ENCODE measurements around the gene EDRF1.

EDRF1 gene

DNA sequence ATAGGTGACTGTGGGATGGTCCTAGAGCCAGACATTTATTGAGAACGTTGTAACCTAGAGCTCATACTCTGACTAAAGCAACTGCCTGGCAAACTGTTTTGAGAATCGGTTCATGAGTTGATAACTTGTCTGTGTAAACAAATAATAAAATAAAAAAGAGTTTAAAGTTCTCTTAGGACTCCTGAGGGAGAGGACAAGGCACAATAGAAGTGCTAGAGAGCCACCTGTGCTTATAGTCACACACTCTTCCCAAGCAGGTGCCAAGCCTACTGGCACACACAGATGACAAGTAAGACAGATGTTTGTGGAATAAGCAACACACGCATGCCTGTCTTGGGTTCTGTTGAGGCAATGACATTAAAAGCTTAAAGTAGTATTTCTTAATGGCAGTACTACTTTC lies 7.9 kb downstream of the EDRF1 start:
- no peak overlapping the region for H2BK15ac ChIP-seq (replicated peaks; ENCODE audit: low read depth)
- DNase-seq = no peak
- H3K27ac ChIP-seq (ENCODE audit: low read depth, low read length) = no peak overlapping the region
- H2BK120ac ChIP-seq (ENCODE audit: low read depth, low read length) = no peak overlapping the region
- H3K23ac ChIP-seq (ENCODE audit: low read length) = no peak overlapping the region
- H2BK5ac ChIP-seq (ENCODE audit: low read length) = no peak overlapping the region
- H3K4me3 ChIP-seq (ENCODE audit: low read length) = no peak overlapping the region
- H4K8ac ChIP-seq (ENCODE audit: low read depth, low read length) = no peak overlapping the region
- no peak overlapping the region for H3K4me2 ChIP-seq (ENCODE audit: low read length)
- peaks cover 8% of the 10 kb centered on the region for H3K36me3 ChIP-seq (ENCODE audit: control insufficient read depth, insufficient read depth, low read length)
- no peak overlapping the region for H3K9ac ChIP-seq (ENCODE audit: low read length)
- H3K18ac ChIP-seq (ENCODE audit: low read length) = no peak overlapping the region
- H3K56ac ChIP-seq (ENCODE audit: low read length) = no peak overlapping the region
- H3K4me1 ChIP-seq (ENCODE audit: control insufficient read depth, low read depth, low read length) = no peaks in the 10 kb centered on the region
- H3K27me3 ChIP-seq (ENCODE audit: insufficient read depth, low read length, poor library complexity) = no peaks in the 10 kb centered on the region
- H4K5ac ChIP-seq (ENCODE audit: low read length) = no peak overlapping the region
- H2AK5ac ChIP-seq (ENCODE audit: low read length) = no peak overlapping the region
- no CpG with 5 or more reads among the region's 3 CpGs for WGBS (ENCODE audit: extremely low coverage, insufficient coverage, low lambda C conversion rate)
- H3K79me1 ChIP-seq (ENCODE audit: low read length) = no peaks in the 10 kb centered on the region
- H3K4ac ChIP-seq (ENCODE audit: low read depth, low read length) = no peak overlapping the region
- no peaks in the 10 kb centered on the region for H3K79me2 ChIP-seq (ENCODE audit: control insufficient read depth, insufficient read depth, low read length)

DNA sequence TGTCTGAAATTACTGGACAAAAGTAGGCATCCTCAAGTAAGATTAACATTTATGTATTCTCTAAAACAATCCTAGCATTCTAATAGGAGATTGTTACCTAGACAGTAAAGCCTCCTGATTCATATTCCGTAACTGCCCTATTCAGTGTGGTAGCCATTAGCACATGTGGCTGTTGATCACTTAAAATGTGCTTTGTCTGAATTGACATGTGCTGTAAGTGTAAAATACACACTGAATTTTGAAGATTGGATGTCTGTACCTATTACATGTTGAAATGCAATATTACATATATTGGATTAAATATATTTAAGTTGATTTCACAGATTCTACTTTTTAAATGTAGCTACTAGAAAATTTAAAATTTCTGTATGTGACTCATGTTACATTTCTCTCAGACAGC lies 14.6 kb downstream of the EDRF1 start:
- no peak overlapping the region for H3K23ac ChIP-seq (ENCODE audit: low read length)
- H3K79me2 ChIP-seq (ENCODE audit: control insufficient read depth, insufficient read depth, low read length) = no peaks in the 10 kb centered on the region
- H3K4me1 ChIP-seq (ENCODE audit: control insufficient read depth, low read depth, low read length) = no peaks in the 10 kb centered on the region
- no peak overlapping the region for H4K5ac ChIP-seq (ENCODE audit: low read length)
- H4K8ac ChIP-seq (ENCODE audit: low read depth, low read length) = no peak overlapping the region
- H2BK15ac ChIP-seq (replicated peaks; ENCODE audit: low read depth) = no peak overlapping the region
- DNase-seq = no peak
- no peak overlapping the region for H3K4ac ChIP-seq (ENCODE audit: low read depth, low read length)
- no peak overlapping the region for H2BK120ac ChIP-seq (ENCODE audit: low read depth, low read length)
- H3K36me3 ChIP-seq (ENCODE audit: control insufficient read depth, insufficient read depth, low read length) = peaks cover 4% of the 10 kb centered on the region
- no CpG with 5 or more reads among the region's 1 CpG for WGBS (ENCODE audit: extremely low coverage, insufficient coverage, low lambda C conversion rate)
- no peak overlapping the region for H3K18ac ChIP-seq (ENCODE audit: low read length)
- H2BK5ac ChIP-seq (ENCODE audit: low read length) = no peak overlapping the region
- H3K56ac ChIP-seq (ENCODE audit: low read length) = no peak overlapping the region
- no peaks in the 10 kb centered on the region for H3K27me3 ChIP-seq (ENCODE audit: insufficient read depth, low read length, poor library complexity)
- no peak overlapping the region for H3K27ac ChIP-seq (ENCODE audit: low read depth, low read length)
- H2AK5ac ChIP-seq (ENCODE audit: low read length) = no peak overlapping the region
- no peak overlapping the region for H3K4me2 ChIP-seq (ENCODE audit: low read length)
- H3K79me1 ChIP-seq (ENCODE audit: low read length) = no peaks in the 10 kb centered on the region
- no peak overlapping the region for H3K9ac ChIP-seq (ENCODE audit: low read length)
- no peak overlapping the region for H3K4me3 ChIP-seq (ENCODE audit: low read length)

DNA sequence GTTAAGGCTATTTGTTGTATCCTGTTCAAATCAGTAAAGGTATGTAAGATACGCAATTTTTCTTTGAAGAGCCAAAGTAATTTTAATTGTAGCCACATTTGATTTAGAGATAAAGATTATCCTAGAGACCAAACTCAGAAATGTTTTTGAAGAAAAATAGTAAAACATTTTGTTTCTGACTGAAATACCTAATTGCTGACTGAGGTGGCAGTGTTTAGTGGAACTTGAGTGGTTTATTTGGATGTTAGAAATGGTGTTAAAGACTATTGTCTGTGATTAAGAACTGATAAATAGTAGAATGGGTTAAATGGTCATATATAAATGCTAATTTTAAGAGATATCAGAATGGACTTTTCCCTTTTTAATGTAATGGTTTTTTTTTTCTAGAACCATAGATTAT lies 15.3 kb downstream of the EDRF1 start:
- H2BK5ac ChIP-seq (ENCODE audit: low read length) = no peak overlapping the region
- DNase-seq = no peak
- no peaks in the 10 kb centered on the region for H3K27me3 ChIP-seq (ENCODE audit: insufficient read depth, low read length, poor library complexity)
- H3K9ac ChIP-seq (ENCODE audit: low read length) = no peak overlapping the region
- no peaks in the 10 kb centered on the region for H3K79me2 ChIP-seq (ENCODE audit: control insufficient read depth, insufficient read depth, low read length)
- H2BK15ac ChIP-seq (replicated peaks; ENCODE audit: low read depth) = no peak overlapping the region
- no peak overlapping the region for H3K4me2 ChIP-seq (ENCODE audit: low read length)
- H3K18ac ChIP-seq (ENCODE audit: low read length) = no peak overlapping the region
- no peak overlapping the region for H3K23ac ChIP-seq (ENCODE audit: low read length)
- no peaks in the 10 kb centered on the region for H3K4me1 ChIP-seq (ENCODE audit: control insufficient read depth, low read depth, low read length)
- no peak overlapping the region for H2BK120ac ChIP-seq (ENCODE audit: low read depth, low read length)
- no peak overlapping the region for H4K5ac ChIP-seq (ENCODE audit: low read length)
- no peak overlapping the region for H3K27ac ChIP-seq (ENCODE audit: low read depth, low read length)
- H3K4me3 ChIP-seq (ENCODE audit: low read length) = no peak overlapping the region
- peaks cover 6% of the 10 kb centered on the region for H3K36me3 ChIP-seq (ENCODE audit: control insufficient read depth, insufficient read depth, low read length)
- no peak overlapping the region for H2AK5ac ChIP-seq (ENCODE audit: low read length)
- no peak overlapping the region for H3K4ac ChIP-seq (ENCODE audit: low read depth, low read length)
- no peak overlapping the region for H3K56ac ChIP-seq (ENCODE audit: low read length)
- no peak overlapping the region for H4K8ac ChIP-seq (ENCODE audit: low read depth, low read length)
- no peaks in the 10 kb centered on the region for H3K79me1 ChIP-seq (ENCODE audit: low read length)
- no CpG with 5 or more reads among the region's 1 CpG for whole genome bisulfite sequencing (ENCODE audit: extremely low coverage, insufficient coverage, low lambda C conversion rate)

DNA sequence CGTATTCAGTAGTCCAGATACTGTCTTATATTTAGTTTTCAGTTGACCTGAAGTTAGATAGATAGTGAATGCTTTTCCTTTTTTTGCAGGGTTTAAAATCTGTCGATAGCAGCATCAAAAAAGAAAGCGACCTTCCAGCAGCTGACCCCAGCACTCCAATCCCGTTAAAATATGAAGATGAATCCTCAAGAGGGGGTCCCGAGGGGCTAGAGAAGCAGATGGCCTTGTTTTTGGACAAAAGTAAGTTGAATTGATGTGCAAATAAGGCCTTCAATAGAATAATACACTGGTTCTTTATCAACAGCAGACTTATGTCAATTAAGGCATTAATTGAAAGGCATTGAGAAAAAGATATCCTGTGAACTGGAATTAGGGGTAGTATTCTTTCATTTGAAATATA lies 18.7 kb downstream of the EDRF1 start:
- Histone ChIP-seq H3K18ac (ENCODE audit: low read length) (no peak overlapping the region), H3K79me2 (ENCODE audit: control insufficient read depth, insufficient read depth, low read length) (no peaks in the 10 kb centered on the region), H3K79me1 (ENCODE audit: low read length) (no peaks in the 10 kb centered on the region), H2BK5ac (ENCODE audit: low read length) (no peak overlapping the region), H2AK5ac (ENCODE audit: low read length) (no peak overlapping the region), H2BK15ac (replicated peaks; ENCODE audit: low read depth) (no peak overlapping the region), H3K27me3 (ENCODE audit: insufficient read depth, low read length, poor library complexity) (no peaks in the 10 kb centered on the region), H3K9ac (ENCODE audit: low read length) (no peak overlapping the region), H3K56ac (ENCODE audit: low read length) (no peak overlapping the region), H3K36me3 (ENCODE audit: control insufficient read depth, insufficient read depth, low read length) (peaks cover 5% of the 10 kb centered on the region), H3K4me2 (ENCODE audit: low read length) (no peak overlapping the region), H4K8ac (ENCODE audit: low read depth, low read length) (no peak overlapping the region), H2BK120ac (ENCODE audit: low read depth, low read length) (no peak overlapping the region), H3K4ac (ENCODE audit: low read depth, low read length) (no peak overlapping the region), H3K23ac (ENCODE audit: low read length) (no peak overlapping the region), H3K4me3 (ENCODE audit: low read length) (no peak overlapping the region), H3K27ac (ENCODE audit: low read depth, low read length) (no peak overlapping the region), H4K5ac (ENCODE audit: low read length) (no peak overlapping the region), H3K4me1 (ENCODE audit: control insufficient read depth, low read depth, low read length) (no peaks in the 10 kb centered on the region)
- no peak for DNase-seq
- no CpG with 5 or more reads among the region's 5 CpGs for WGBS (ENCODE audit: extremely low coverage, insufficient coverage, low lambda C conversion rate)

DNA sequence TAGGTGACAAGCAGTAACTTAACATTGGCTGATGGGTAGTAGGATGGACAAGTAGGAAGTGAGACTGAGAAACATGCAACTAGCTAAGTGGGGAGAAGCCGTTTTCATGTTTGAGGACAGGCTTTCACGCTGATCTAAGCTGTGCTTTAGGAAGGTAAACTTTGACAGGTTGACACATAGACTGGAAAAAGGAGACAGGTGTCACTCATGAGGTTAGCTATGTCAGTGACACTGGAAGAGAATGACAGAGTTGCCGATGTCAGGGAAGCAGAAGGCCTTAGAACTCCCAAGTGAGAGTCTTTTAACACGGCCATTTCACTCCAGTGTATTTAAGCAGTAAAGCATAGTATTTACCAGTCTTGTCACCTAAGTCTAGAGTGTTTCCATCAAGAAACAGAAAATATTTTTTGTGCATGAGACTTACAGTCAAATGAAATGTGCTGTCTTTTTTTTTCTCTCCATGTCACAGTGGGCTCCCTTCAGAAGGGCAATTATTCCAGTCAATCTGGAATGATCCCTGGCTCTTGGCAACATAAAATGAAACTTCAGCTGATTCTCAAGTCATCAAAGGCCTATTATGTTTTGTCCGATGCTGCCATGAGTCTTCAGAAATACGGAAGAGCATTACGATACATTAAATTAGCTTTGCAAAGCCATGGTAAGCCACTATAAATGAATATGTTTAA lies 20.6 kb downstream of the EDRF1 start:
- H3K4ac ChIP-seq (ENCODE audit: low read depth, low read length) = no peak overlapping the region
- no peak overlapping the region for H3K9ac ChIP-seq (ENCODE audit: low read length)
- H3K56ac ChIP-seq (ENCODE audit: low read length) = no peak overlapping the region
- no peaks in the 10 kb centered on the region for H3K79me1 ChIP-seq (ENCODE audit: low read length)
- H3K36me3 ChIP-seq (ENCODE audit: control insufficient read depth, insufficient read depth, low read length) = peaks cover 6% of the 10 kb centered on the region
- no peak overlapping the region for H4K5ac ChIP-seq (ENCODE audit: low read length)
- no peak overlapping the region for H3K23ac ChIP-seq (ENCODE audit: low read length)
- no peak overlapping the region for H3K4me2 ChIP-seq (ENCODE audit: low read length)
- no peak overlapping the region for H2BK15ac ChIP-seq (replicated peaks; ENCODE audit: low read depth)
- H2BK120ac ChIP-seq (ENCODE audit: low read depth, low read length) = no peak overlapping the region
- no CpG with 5 or more reads among the region's 7 CpGs for whole genome bisulfite sequencing (ENCODE audit: extremely low coverage, insufficient coverage, low lambda C conversion rate)
- H3K4me3 ChIP-seq (ENCODE audit: low read length) = no peak overlapping the region
- no peak overlapping the region for H2BK5ac ChIP-seq (ENCODE audit: low read length)
- H3K79me2 ChIP-seq (ENCODE audit: control insufficient read depth, insufficient read depth, low read length) = no peaks in the 10 kb centered on the region
- no peak overlapping the region for H3K18ac ChIP-seq (ENCODE audit: low read length)
- no peak overlapping the region for H4K8ac ChIP-seq (ENCODE audit: low read depth, low read length)
- H2AK5ac ChIP-seq (ENCODE audit: low read length) = no peak overlapping the region
- no peaks in the 10 kb centered on the region for H3K27me3 ChIP-seq (ENCODE audit: insufficient read depth, low read length, poor library complexity)
- no peak for DNase-seq
- no peaks in the 10 kb centered on the region for H3K4me1 ChIP-seq (ENCODE audit: control insufficient read depth, low read depth, low read length)
- H3K27ac ChIP-seq (ENCODE audit: low read depth, low read length) = no peak overlapping the region

DNA sequence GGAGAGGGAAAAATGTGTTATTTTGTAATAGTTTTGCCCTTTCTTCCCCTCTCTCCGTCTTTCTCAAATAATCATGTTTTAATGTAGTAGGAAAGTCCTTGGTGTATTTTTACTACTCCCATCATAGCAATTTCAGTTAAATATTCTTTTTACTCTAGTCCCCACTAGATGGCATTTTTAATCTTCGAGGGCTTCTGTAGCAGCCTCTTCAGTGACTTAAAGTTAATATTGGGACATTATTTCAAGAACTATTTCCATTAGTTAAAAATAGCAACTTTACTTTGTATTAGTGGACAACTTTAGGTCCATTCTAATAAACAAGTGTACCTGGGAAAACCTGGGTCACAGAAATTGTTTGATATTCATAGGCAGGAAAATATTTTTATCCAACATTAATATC lies 23.0 kb downstream of the EDRF1 start:
- Histone ChIP-seq H3K4me3 (ENCODE audit: low read length) (no peak overlapping the region), H2BK120ac (ENCODE audit: low read depth, low read length) (no peak overlapping the region), H3K9ac (ENCODE audit: low read length) (no peak overlapping the region), H3K4ac (ENCODE audit: low read depth, low read length) (no peak overlapping the region), H3K4me2 (ENCODE audit: low read length) (no peak overlapping the region), H3K18ac (ENCODE audit: low read length) (no peak overlapping the region), H2BK5ac (ENCODE audit: low read length) (no peak overlapping the region), H2AK5ac (ENCODE audit: low read length) (no peak overlapping the region), H3K27ac (ENCODE audit: low read depth, low read length) (no peak overlapping the region), H3K79me2 (ENCODE audit: control insufficient read depth, insufficient read depth, low read length) (no peaks in the 10 kb centered on the region), H3K36me3 (ENCODE audit: control insufficient read depth, insufficient read depth, low read length) (peaks cover 8% of the 10 kb centered on the region), H3K27me3 (ENCODE audit: insufficient read depth, low read length, poor library complexity) (no peaks in the 10 kb centered on the region), H4K8ac (ENCODE audit: low read depth, low read length) (no peak overlapping the region), H4K5ac (ENCODE audit: low read length) (no peak overlapping the region), H3K56ac (ENCODE audit: low read length) (no peak overlapping the region), H2BK15ac (replicated peaks; ENCODE audit: low read depth) (no peak overlapping the region), H3K79me1 (ENCODE audit: low read length) (no peaks in the 10 kb centered on the region), H3K23ac (ENCODE audit: low read length) (no peak overlapping the region), H3K4me1 (ENCODE audit: control insufficient read depth, low read depth, low read length) (no peaks in the 10 kb centered on the region)
- WGBS (ENCODE audit: extremely low coverage, insufficient coverage, low lambda C conversion rate) = no CpG with 5 or more reads among the region's 2 CpGs
- no peak for DNase-seq

All from mesendoderm (in vitro differentiated cells).